H9 (cell line): Measurements from ENCODE around the gene COA7. TPM values are rescaled to one million over a fixed set of nuclear protein-coding genes. Genes with fewer than 3 reads are reported as not detected.

Experiments
- DNase-seq: peaks from one replicate; pipeline ENCODE4 v3.0.0-alpha.2; 2017
- H2AFZ ChIP-seq: one replicate; pipeline ENCODE4 v1.6.1; 2013; ENCODE audit warnings: mild to moderate bottlenecking, low read length, control low read depth, moderate library complexity
- H2AK5ac ChIP-seq: 2 replicates; pipeline ENCODE4 v1.6.1; 2013; ENCODE audit warnings: low read length, control low read depth, mixed read lengths; ENCODE audit not compliant: insufficient read length
- H2BK120ac ChIP-seq: one replicate; pipeline ENCODE4 v1.6.1; 2013; ENCODE audit warnings: low read depth, mild to moderate bottlenecking, low read length, control low read depth, inconsistent platforms; ENCODE audit not compliant: poor library complexity, severe bottlenecking
- H2BK12ac ChIP-seq: 2 replicates; pipeline ENCODE4 v1.6.1; 2013; ENCODE audit warnings: low read length, control low read depth, mixed read lengths, low read depth; ENCODE audit not compliant: insufficient read length
- H2BK15ac ChIP-seq: 2 replicates; pipeline ENCODE4 v1.6.1; 2013; ENCODE audit warnings: low read depth, low read length, control low read depth
- H2BK20ac ChIP-seq: one replicate; pipeline ENCODE4 v1.6.1; 2013; ENCODE audit warnings: low read depth, mild to moderate bottlenecking, low read length, control low read depth, inconsistent platforms; ENCODE audit not compliant: poor library complexity, severe bottlenecking
- H2BK5ac ChIP-seq: 2 replicates; pipeline ENCODE4 v1.6.1; 2013; ENCODE audit warnings: low read length, control low read depth, mixed read lengths; ENCODE audit not compliant: insufficient read length
- H3K14ac ChIP-seq: 2 replicates; pipeline ENCODE4 v1.6.1; 2013; ENCODE audit warnings: low read length, control low read depth; ENCODE audit not compliant: insufficient read depth
- H3K18ac ChIP-seq: 2 replicates; pipeline ENCODE4 v1.6.1; 2013; ENCODE audit warnings: low read depth, mild to moderate bottlenecking, mixed read lengths, low read length, control low read depth; ENCODE audit not compliant: insufficient read length
- H3K23ac ChIP-seq: 2 replicates; pipeline ENCODE4 v1.6.1; 2013; ENCODE audit warnings: low read length, control low read depth, mixed read lengths, low read depth; ENCODE audit not compliant: insufficient read length
- H3K23me2 ChIP-seq: 2 replicates; pipeline ENCODE4 v1.6.1; 2013; ENCODE audit warnings: low read depth, mild to moderate bottlenecking, mixed read lengths, low read length, control low read depth; ENCODE audit not compliant: insufficient read length, poor library complexity, severe bottlenecking
- H3K27ac ChIP-seq: 2 replicates; pipeline ENCODE4 v1.5.1; 2013; ENCODE audit warnings: low read length, control low read depth, mixed read lengths, low read depth; ENCODE audit not compliant: insufficient read length
- H3K27me3 ChIP-seq: 2 replicates; pipeline ENCODE4 v1.6.1; 2013; ENCODE audit warnings: low read length, control low read depth, inconsistent platforms; ENCODE audit not compliant: insufficient read depth
- H3K4ac ChIP-seq: 2 replicates; pipeline ENCODE4 v1.6.1; 2013; ENCODE audit warnings: low read depth, mild to moderate bottlenecking, control low read depth, inconsistent platforms, low read length, moderate library complexity
- H3K4me1 ChIP-seq: 2 replicates; pipeline ENCODE4 v1.6.1; 2013; ENCODE audit warnings: low read length, control low read depth, inconsistent platforms; ENCODE audit not compliant: insufficient read depth
- H3K4me2 ChIP-seq: 2 replicates; pipeline ENCODE4 v1.6.1; 2013; ENCODE audit warnings: low read length, control low read depth, mixed read lengths; ENCODE audit not compliant: insufficient read length, insufficient read depth
- H3K56ac ChIP-seq: 2 replicates; pipeline ENCODE4 v1.6.1; 2013; ENCODE audit warnings: low read depth, mild to moderate bottlenecking, mixed read lengths, low read length, control low read depth; ENCODE audit not compliant: insufficient read length
- H3K79me1 ChIP-seq: 2 replicates; pipeline ENCODE4 v1.6.1; 2013; ENCODE audit warnings: low read depth, mild to moderate bottlenecking, moderate library complexity, low read length, control low read depth, inconsistent platforms; ENCODE audit not compliant: insufficient read depth, poor library complexity, severe bottlenecking
- H3K79me2 ChIP-seq: 2 replicates; pipeline ENCODE4 v1.6.1; 2013; ENCODE audit warnings: low read length, control low read depth, inconsistent platforms; ENCODE audit not compliant: insufficient read depth
- H3K9ac ChIP-seq: 2 replicates; pipeline ENCODE4 v1.6.1; 2013; ENCODE audit warnings: low read length, control low read depth, mixed read lengths; ENCODE audit not compliant: insufficient read length; ENCODE audit errors: extremely low read depth
- H3K9me3 ChIP-seq: one replicate; pipeline ENCODE4 v1.6.1; 2013; ENCODE audit warnings: low read depth, low read length, inconsistent platforms; ENCODE audit not compliant: control insufficient read depth
- H3T11ph ChIP-seq: one replicate; pipeline ENCODE4 v1.6.1; 2013; ENCODE audit warnings: mild to moderate bottlenecking, low read length, control low read depth, inconsistent platforms
- H4K20me1 ChIP-seq: one replicate; pipeline ENCODE4 v1.6.1; 2013; ENCODE audit not compliant: control insufficient read depth, insufficient read length, insufficient read depth
- H4K5ac ChIP-seq: 2 replicates; pipeline ENCODE4 v1.6.1; 2013; ENCODE audit warnings: low read depth, mild to moderate bottlenecking, mixed read lengths, low read length, control low read depth; ENCODE audit not compliant: insufficient read length
- H4K8ac ChIP-seq: replicated peaks from 2 replicates; pipeline ENCODE4 v1.6.1; 2013; ENCODE audit warnings: low read length, control low read depth, mixed read lengths, low read depth; ENCODE audit not compliant: insufficient read length
- H4K91ac ChIP-seq: 2 replicates; pipeline ENCODE4 v1.6.1; 2013; ENCODE audit warnings: low read depth, mild to moderate bottlenecking, moderate library complexity, mixed read lengths, low read length, control low read depth; ENCODE audit not compliant: insufficient read length
- H3K27ac Mint-ChIP-seq, 3 experiments: 2 replicates in 2 of 3; 3 replicates in 1 of 3; pipeline ENCODE4 v1.8.0; 2020 to 2021; ENCODE audit warnings: mixed read lengths in 3 of 3, mild to moderate bottlenecking in 1 of 3, moderate library complexity in 1 of 3
- H3K27me3 Mint-ChIP-seq: 2 replicates; pipeline ENCODE4 v1.8.0; 2021; ENCODE audit warnings: low read depth, mild to moderate bottlenecking, moderate library complexity, mixed read lengths
- H3K36me3 Mint-ChIP-seq, 3 experiments: 2 replicates in 2 of 3; 3 replicates in 1 of 3; pipeline ENCODE4 v1.8.0; 2020 to 2021; ENCODE audit warnings: low read depth in 3 of 3, mixed read lengths in 3 of 3; ENCODE audit not compliant: insufficient read depth in 1 of 3
- H3K4me1 Mint-ChIP-seq, 2 experiments: 2 replicates each; pipeline ENCODE4 v1.8.0; 2020; ENCODE audit warnings: mixed read lengths in 2 of 2
- H3K4me3 Mint-ChIP-seq, 2 experiments: 2 replicates in 1 of 2; 3 replicates in 1 of 2; pipeline ENCODE4 v1.8.0; 2020 to 2021; ENCODE audit warnings: mild to moderate bottlenecking in 2 of 2, mixed read lengths in 2 of 2, moderate library complexity in 1 of 2
- H3K9me3 Mint-ChIP-seq, 2 experiments: 2 replicates in 1 of 2; 3 replicates in 1 of 2; pipeline ENCODE4 v1.8.0; 2020; ENCODE audit warnings: mild to moderate bottlenecking in 2 of 2, mixed read lengths in 2 of 2, moderate library complexity in 1 of 2
- CTCF ChIP-seq: fragments of 200-600 bp; sonication (generic); conservative IDR thresholded peaks from 3 replicates; pipeline ENCODE4 v1.8.0; 2021; ENCODE audit warnings: antibody characterized with exemption, mild to moderate bottlenecking
- WGBS: extraction: QIAGEN DNeasy Blood & Tissue Kit; methylation state at CpG from one replicate; pipeline ENCODE4 v1.1.7; 2013; ENCODE audit warnings: missing lambda C conversion rate, low lambda C conversion rate, mixed read lengths; ENCODE audit not compliant: insufficient read length; ENCODE audit errors: extremely low coverage; 5-methylcytosine and 5-hydroxymethylcytosine counted together
- total RNA-seq: library from RNA; stranded (reverse); gene quantifications from 2 replicates; pipeline ENCODE4 v1.2.1, GENCODE V29; 2021

COA7 gene
- total RNA-seq, 1 experiment from 2014 or later, result 69.1 TPM

DNA sequence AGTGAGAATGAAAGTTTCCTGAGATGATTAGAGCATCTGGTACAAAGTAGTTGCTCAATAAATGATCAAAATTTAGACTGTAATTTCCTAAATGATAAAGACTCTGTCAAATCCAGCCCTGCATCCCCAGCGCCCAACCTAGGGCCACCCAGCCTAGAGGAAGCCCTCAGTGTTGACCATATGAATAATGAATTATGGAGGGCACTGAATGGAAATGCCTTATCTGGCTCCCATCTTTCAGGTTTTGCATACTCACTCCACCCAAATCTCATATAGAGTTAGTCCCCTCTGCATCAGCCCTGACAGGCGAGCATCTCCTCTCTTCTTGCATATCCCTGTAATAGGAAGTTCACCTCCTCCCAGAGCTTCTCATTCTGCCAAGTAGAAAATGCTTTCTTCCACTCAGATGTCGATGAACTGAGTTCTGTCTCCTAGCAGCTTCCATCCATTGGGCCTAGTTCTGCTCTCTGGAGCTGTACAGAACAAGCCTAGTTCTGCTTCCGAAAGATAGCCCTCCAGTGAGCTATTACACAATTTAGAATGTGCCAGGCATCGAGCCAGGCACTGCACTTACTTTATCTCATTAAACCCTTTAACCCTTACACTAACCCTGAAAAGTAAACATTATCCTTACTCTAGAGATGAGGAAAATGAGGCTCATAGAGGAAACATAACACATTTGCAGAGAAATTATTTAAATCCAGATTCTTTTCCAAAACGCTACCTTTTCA lies 20.9 kb downstream of the COA7 start:
- Histone ChIP-seq H2BK5ac (no peak overlapping the region), H3T11ph (no peak overlapping the region), H3K9ac (no peak overlapping the region), H3K14ac (no peak overlapping the region), H3K4me2 (no peak overlapping the region), H2AFZ (no peak overlapping the region), H3K23me2 (no peaks in the 10 kb centered on the region), H3K56ac (no peak overlapping the region), H4K20me1 (no peaks in the 10 kb centered on the region), H2BK15ac (no peak overlapping the region), H4K8ac (no peak overlapping the region), H2AK5ac (no peak overlapping the region), H2BK12ac (no peak overlapping the region), H2BK20ac (no peak overlapping the region), H4K5ac (no peak overlapping the region), H2BK120ac (no peak overlapping the region), H3K79me1 (no peaks in the 10 kb centered on the region), H3K27ac (no peak overlapping the region), H3K79me2 (no peaks in the 10 kb centered on the region), H3K23ac (no peak overlapping the region), H3K18ac (no peak overlapping the region), H3K27me3 (no peaks in the 10 kb centered on the region), H4K91ac (no peak overlapping the region), H3K4ac (no peak overlapping the region), H3K4me1 (no peaks in the 10 kb centered on the region; the same call in 1 of the 2 replicates), H3K9me3 (no peaks in the 10 kb centered on the region)
- DNase-seq, result no peak
- no CpG with 5 or more reads among the region's 6 CpGs for WGBS
- TF ChIP-seq CTCF, result no peak
- no peaks in the 10 kb centered on the region for H3K27me3 Mint-ChIP-seq
- no peaks in the 10 kb centered on the region; a peak in 1 of 7 replicates for H3K36me3 Mint-ChIP-seq
- peaks cover 24 to 30% of the 10 kb centered on the region in 2 experiments for H3K4me1 Mint-ChIP-seq
- no peaks in the 10 kb centered on the region for H3K9me3 Mint-ChIP-seq
- H3K27ac Mint-ChIP-seq, result no peak overlapping the region
- H3K4me3 Mint-ChIP-seq, result no peak overlapping the region
